PC-9 (cell line): ENCODE measurements around the gene FUOM.
"Not testable (repeated sequence)": the region's sequence is repeated elsewhere in the genome, so short reads cannot be mapped to it uniquely, and the experiment has no call there.

ENCODE experiments used
- EZH2 ChIP-seq: fragments of 200-600 bp; sonication (generic); IDR thresholded peaks from 2 replicates; pipeline ENCODE4 v1.8.0; 2017; ENCODE audit warnings: antibody characterized with exemption, low read depth
- TF ChIP-seq, protein P1 (sequence below): fragments of 200-600 bp; sonication (generic); conservative IDR thresholded peaks from 2 replicates; pipeline ENCODE4 v1.6.1; 2017; ENCODE audit warnings: mixed run types, antibody characterized with exemption, mild to moderate bottlenecking, moderate library complexity

DNA sequence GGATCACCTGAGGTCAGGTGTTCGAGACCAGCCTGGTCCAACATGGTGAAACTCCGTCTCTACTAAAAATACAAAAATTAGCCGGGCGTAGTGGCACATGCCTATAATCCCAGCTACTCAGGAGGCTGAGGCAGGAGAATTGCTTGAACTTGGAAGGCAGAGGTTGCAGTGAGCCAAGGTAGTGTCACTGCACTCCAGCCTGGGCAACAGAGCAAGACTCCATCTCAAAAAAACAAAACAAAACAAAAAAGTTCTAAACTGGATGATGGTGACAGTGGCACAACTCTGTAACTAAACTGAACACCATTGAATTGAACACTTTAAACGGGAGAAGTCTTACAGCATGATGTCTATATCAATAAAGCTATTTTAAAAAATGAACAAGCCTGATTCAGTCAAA, 18.4 kb upstream of the FUOM start:
- TF ChIP-seq EZH2: not testable (repeated sequence)
- TF ChIP-seq, protein P1, sequence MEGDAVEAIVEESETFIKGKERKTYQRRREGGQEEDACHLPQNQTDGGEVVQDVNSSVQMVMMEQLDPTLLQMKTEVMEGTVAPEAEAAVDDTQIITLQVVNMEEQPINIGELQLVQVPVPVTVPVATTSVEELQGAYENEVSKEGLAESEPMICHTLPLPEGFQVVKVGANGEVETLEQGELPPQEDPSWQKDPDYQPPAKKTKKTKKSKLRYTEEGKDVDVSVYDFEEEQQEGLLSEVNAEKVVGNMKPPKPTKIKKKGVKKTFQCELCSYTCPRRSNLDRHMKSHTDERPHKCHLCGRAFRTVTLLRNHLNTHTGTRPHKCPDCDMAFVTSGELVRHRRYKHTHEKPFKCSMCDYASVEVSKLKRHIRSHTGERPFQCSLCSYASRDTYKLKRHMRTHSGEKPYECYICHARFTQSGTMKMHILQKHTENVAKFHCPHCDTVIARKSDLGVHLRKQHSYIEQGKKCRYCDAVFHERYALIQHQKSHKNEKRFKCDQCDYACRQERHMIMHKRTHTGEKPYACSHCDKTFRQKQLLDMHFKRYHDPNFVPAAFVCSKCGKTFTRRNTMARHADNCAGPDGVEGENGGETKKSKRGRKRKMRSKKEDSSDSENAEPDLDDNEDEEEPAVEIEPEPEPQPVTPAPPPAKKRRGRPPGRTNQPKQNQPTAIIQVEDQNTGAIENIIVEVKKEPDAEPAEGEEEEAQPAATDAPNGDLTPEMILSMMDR: not testable (repeated sequence)
